SH-SY5Y (cell line): ENCODE data around the gene CMTM5.

Experiments
- GATA2 ChIP-seq: IDR thresholded peaks from 2 replicates; pipeline ENCODE4 v1.6.1; 2011; ENCODE audit warnings: mild to moderate bottlenecking, low read depth, low read length
- GATA3 ChIP-seq: IDR thresholded peaks from 2 replicates; pipeline ENCODE4 v1.6.1; 2011; ENCODE audit warnings: low read depth, mild to moderate bottlenecking, low read length, moderate library complexity

DNA sequence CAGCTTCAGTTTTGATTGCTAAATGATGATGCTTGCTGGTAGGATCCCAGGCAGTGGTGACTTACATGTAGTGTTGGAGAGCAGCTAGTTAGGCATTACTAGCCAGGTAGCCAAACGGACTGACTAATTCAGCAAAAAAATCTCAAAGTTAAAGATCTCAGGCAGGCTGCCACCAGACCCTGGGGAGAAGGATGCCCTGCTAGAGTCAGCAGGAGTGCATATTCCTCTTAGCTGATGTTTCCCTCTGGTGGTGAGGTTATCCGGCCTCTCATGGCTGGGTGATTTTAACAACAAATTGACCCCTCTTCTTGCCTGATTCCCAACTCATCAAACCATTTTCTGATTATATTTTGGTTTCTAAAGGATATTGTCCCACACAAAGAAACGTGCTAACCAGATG, 14.6 kb upstream of the CMTM5 start:
- TF ChIP-seq GATA2 (no peak), GATA3 (no peak)
